HEK293 (cell line): ENCODE results near the gene KLF12.

Source experiments
- CTCF ChIA-PET: fragments of 350-600 bp; formaldehyde crosslinking; extraction: SDS; loops from one replicate; lab custom pipeline; 2021; ENCODE audit warnings: antibody characterized with exemption; lab: Yijun Ruan, JAX
- POLR2A ChIA-PET: fragments of 300-600 bp; formaldehyde crosslinking; extraction: SDS; loops from one replicate; lab custom pipeline; 2020; ENCODE audit warnings: antibody characterized with exemption, inconsistent platforms; lab: Yijun Ruan, JAX
- H3K27ac ChIP-seq: fragments of 200-500 bp; sonication (Bioruptor generic); 2 replicates; pipeline ENCODE4 v1.5.1; 2014; ENCODE audit warnings: low read depth, low read length, control low read depth, inconsistent platforms; ENCODE audit errors: extremely low read depth
- H3K36me3 ChIP-seq, 2 experiments: fragments of 200-500 bp in 1 of 2; sonication (Bioruptor generic) in 1 of 2; 1 replicate in 1 of 2; 2 replicates in 1 of 2; pipeline ENCODE4 v1.5.1; 2014 to 2017; ENCODE audit warnings: inconsistent platforms in 2 of 2, low read length in 2 of 2; ENCODE audit not compliant: control insufficient read depth in 2 of 2, insufficient read depth in 1 of 2
- H3K4me1 ChIP-seq: fragments of 200-500 bp; sonication (Bioruptor generic); 2 replicates; pipeline ENCODE4 v1.5.1; 2014; ENCODE audit warnings: mild to moderate bottlenecking, low read length, inconsistent platforms; ENCODE audit not compliant: control insufficient read depth, insufficient read depth
- H3K4me3 ChIP-seq: 2 replicates; pipeline ENCODE4 v1.5.1; 2011; ENCODE audit warnings: low read depth, mild to moderate bottlenecking, control low read depth, low read length, moderate library complexity
- H3K9me3 ChIP-seq: fragments of 200-500 bp; sonication (Bioruptor generic); 2 replicates; pipeline ENCODE4 v1.5.1; 2014; ENCODE audit warnings: low read depth, low read length, inconsistent platforms; ENCODE audit not compliant: control insufficient read depth, insufficient read depth
- GLI4 ChIP-seq: fragments of 450-650 bp; formaldehyde crosslinking; IDR thresholded peaks from 2 replicates; pipeline ENCODE4 v1.5.1; 2016; ENCODE audit warnings: missing biosample characterization, missing genetic modification characterization
- PATZ1 ChIP-seq: fragments of 450-650 bp; formaldehyde crosslinking; IDR thresholded peaks from 2 replicates; pipeline ENCODE4 v1.5.1; 2016; ENCODE audit warnings: missing biosample characterization, missing genetic modification characterization
- PRDM6 ChIP-seq: fragments of 450-650 bp; formaldehyde crosslinking; IDR thresholded peaks from 2 replicates; pipeline ENCODE4 v1.5.1; 2017; ENCODE audit warnings: missing biosample characterization, missing genetic modification characterization
- SP7 ChIP-seq: fragments of 450-650 bp; formaldehyde crosslinking; IDR thresholded peaks from 2 replicates; pipeline ENCODE4 v1.5.1; 2016; ENCODE audit warnings: missing biosample characterization, missing genetic modification characterization
- YY2 ChIP-seq: fragments of 450-650 bp; formaldehyde crosslinking; IDR thresholded peaks from 2 replicates; pipeline ENCODE4 v1.5.1; 2016; ENCODE audit warnings: missing biosample characterization, missing genetic modification characterization
- ZBTB17 ChIP-seq: fragments of 450-650 bp; formaldehyde crosslinking; IDR thresholded peaks from 2 replicates; pipeline ENCODE4 v1.5.1; 2016; ENCODE audit warnings: missing biosample characterization, missing genetic modification characterization
- ZBTB21 ChIP-seq: fragments of 450-650 bp; formaldehyde crosslinking; IDR thresholded peaks from 2 replicates; pipeline ENCODE4 v1.5.1; 2017; ENCODE audit warnings: missing biosample characterization, missing genetic modification characterization
- ZBTB26 ChIP-seq: fragments of 450-650 bp; formaldehyde crosslinking; optimal IDR thresholded peaks from 2 replicates; pipeline ENCODE3; 2016; ENCODE audit warnings: missing biosample characterization, mild to moderate bottlenecking, missing genetic modification characterization
- ZBTB49 ChIP-seq: fragments of 450-650 bp; formaldehyde crosslinking; IDR thresholded peaks from 2 replicates; pipeline ENCODE4 v1.5.1; 2016; ENCODE audit warnings: missing biosample characterization, missing genetic modification characterization, low read depth
- ZNF132 ChIP-seq: fragments of 450-650 bp; formaldehyde crosslinking; IDR thresholded peaks from 2 replicates; pipeline ENCODE4 v1.5.1; 2017; ENCODE audit warnings: missing biosample characterization, missing genetic modification characterization, borderline replicate concordance
- ZNF169 ChIP-seq: fragments of 450-650 bp; formaldehyde crosslinking; IDR thresholded peaks from 2 replicates; pipeline ENCODE4 v1.5.1; 2016; ENCODE audit warnings: missing biosample characterization, missing genetic modification characterization
- ZNF175 ChIP-seq: fragments of 450-650 bp; formaldehyde crosslinking; IDR thresholded peaks from 2 replicates; pipeline ENCODE4 v1.5.1; 2016; ENCODE audit warnings: missing biosample characterization, missing genetic modification characterization
- ZNF184 ChIP-seq: fragments of 450-650 bp; IDR thresholded peaks from 2 replicates; pipeline ENCODE4 v1.5.1; 2018; ENCODE audit warnings: missing biosample characterization, mild to moderate bottlenecking, missing genetic modification characterization
- ZNF221 ChIP-seq: fragments of 450-650 bp; formaldehyde crosslinking; IDR thresholded peaks from 2 replicates; pipeline ENCODE4 v1.5.1; 2017; ENCODE audit warnings: missing biosample characterization, missing genetic modification characterization, borderline replicate concordance
- ZNF24 ChIP-seq: fragments of 450-650 bp; formaldehyde crosslinking; IDR thresholded peaks from 2 replicates; pipeline ENCODE4 v1.5.1; 2016; ENCODE audit warnings: missing biosample characterization, missing genetic modification characterization
- ZNF274 ChIP-seq, 2 experiments: fragments of 200-500 bp in 1 of 2; fragments of 450-650 bp in 1 of 2; sonication (Bioruptor generic) in 1 of 2; formaldehyde crosslinking in 1 of 2; IDR thresholded peaks; 2 replicates each; pipeline versions ENCODE4 v1.5.1 to v1.6.1; 2014 to 2016; ENCODE audit warnings: borderline replicate concordance in 1 of 2, inconsistent platforms in 1 of 2, low read length in 1 of 2, missing biosample characterization in 1 of 2, missing genetic modification characterization in 1 of 2
- ZNF302 ChIP-seq: fragments of 450-650 bp; formaldehyde crosslinking; IDR thresholded peaks from 2 replicates; pipeline ENCODE4 v1.5.1; 2016; ENCODE audit warnings: missing biosample characterization, missing genetic modification characterization, low read depth
- ZNF341 ChIP-seq: fragments of 450-650 bp; formaldehyde crosslinking; IDR thresholded peaks from 2 replicates; pipeline ENCODE4; 2016; ENCODE audit warnings: low read depth, missing biosample characterization, missing genetic modification characterization
- ZNF350 ChIP-seq: fragments of 450-650 bp; formaldehyde crosslinking; IDR thresholded peaks from 2 replicates; pipeline ENCODE4 v1.5.0; 2017; ENCODE audit warnings: missing biosample characterization, mild to moderate bottlenecking, missing genetic modification characterization
- ZNF433 ChIP-seq: fragments of 450-650 bp; formaldehyde crosslinking; IDR thresholded peaks from 2 replicates; pipeline ENCODE4 v1.5.1; 2016; ENCODE audit warnings: missing biosample characterization, missing genetic modification characterization, low read depth
- ZNF530 ChIP-seq: fragments of 450-650 bp; formaldehyde crosslinking; IDR thresholded peaks from 2 replicates; pipeline ENCODE4 v1.5.1; 2016; ENCODE audit warnings: low read depth, missing biosample characterization, missing genetic modification characterization
- ZNF560 ChIP-seq: fragments of 450-650 bp; formaldehyde crosslinking; IDR thresholded peaks from 2 replicates; pipeline ENCODE4 v1.5.1; 2017; ENCODE audit warnings: missing biosample characterization, missing genetic modification characterization, borderline replicate concordance
- ZNF621 ChIP-seq: fragments of 450-650 bp; formaldehyde crosslinking; IDR thresholded peaks from 2 replicates; pipeline ENCODE4 v1.5.1; 2017; ENCODE audit warnings: missing biosample characterization, missing genetic modification characterization
- ZNF664 ChIP-seq: fragments of 450-650 bp; formaldehyde crosslinking; IDR thresholded peaks from 2 replicates; pipeline ENCODE4 v1.5.1; 2016; ENCODE audit warnings: missing biosample characterization, missing genetic modification characterization
- ZNF677 ChIP-seq: fragments of 450-650 bp; IDR thresholded peaks from 2 replicates; pipeline ENCODE4 v1.5.0; 2018; ENCODE audit warnings: missing biosample characterization, mild to moderate bottlenecking, missing genetic modification characterization, moderate library complexity
- ZNF701 ChIP-seq: fragments of 450-650 bp; formaldehyde crosslinking; IDR thresholded peaks from 2 replicates; pipeline ENCODE4 v1.5.1; 2016; ENCODE audit warnings: missing biosample characterization, missing genetic modification characterization
- ZNF792 ChIP-seq: fragments of 450-650 bp; formaldehyde crosslinking; IDR thresholded peaks from 2 replicates; pipeline ENCODE4 v1.5.1; 2016; ENCODE audit warnings: missing biosample characterization, missing genetic modification characterization
- ZSCAN5A ChIP-seq: fragments of 450-650 bp; formaldehyde crosslinking; IDR thresholded peaks from 2 replicates; pipeline ENCODE4 v1.5.1; 2016; ENCODE audit warnings: missing biosample characterization, missing genetic modification characterization

The KLF12 gene

GRCh38 chr13:74173822-74174221 is 39.6 kb upstream of the KLF12 start:
- ChIA-PET POLR2A (no interaction called here), CTCF (interaction anchor here (0.6 to 0.7 kb wide), 2 partner anchors 14 to 160 kb away, joined by 4 read pairs; no protein-coding TSS in a partner anchor)
- TF ChIP-seq ZNF560 (no peak), PATZ1 (tag by site-specific recombination) (no peak), YY2 (tag by site-specific recombination) (no peak), ZBTB17 (tag by site-specific recombination) (no peak), ZNF132 (tag by site-specific recombination) (no peak), ZNF274 (IDR thresholded peaks at IDR 0.05; ENCODE audit: low read length) (no peak), ZNF274 (tag by site-specific recombination; IDR thresholded peaks at IDR 0.05; ENCODE audit: borderline replicate concordance) (no peak), ZNF175 (tag by site-specific recombination) (no peak), ZNF792 (tag by site-specific recombination) (no peak), ZNF530 (tag by site-specific recombination) (no peak), ZNF221 (no peak), ZNF184 (no peak), ZNF350 (tag by site-specific recombination) (no peak), ZNF433 (tag by site-specific recombination) (no peak), ZNF701 (no peak), ZNF621 (tag by site-specific recombination) (no peak), PRDM6 (tag by site-specific recombination) (no peak), ZNF24 (no peak), ZBTB49 (no peak), ZSCAN5A (no peak)

GRCh38 chr13:74171641-74172040 is 37.4 kb upstream of the KLF12 start:
- H3K27ac ChIP-seq: no peak overlapping the region
- POLR2A ChIA-PET: no interaction called here
- no peak overlapping the region for H3K4me3 ChIP-seq
- no peaks in the 10 kb centered on the region for H3K9me3 ChIP-seq
- CTCF ChIA-PET: interaction anchor here (1.2 kb wide), 1 partner anchor 115 kb away, joined by 3 read pairs; no protein-coding TSS in a partner anchor
- H3K36me3 ChIP-seq: no peaks in the 10 kb centered on the region
- H3K4me1 ChIP-seq: no peaks in the 10 kb centered on the region
- TF ChIP-seq SP7 (no peak), ZBTB26 (no peak), ZNF175 (tag by site-specific recombination) (no peak), ZNF341 (no peak), ZNF677 (tag by site-specific recombination) (no peak), ZNF169 (tag by site-specific recombination) (no peak), ZBTB21 (tag by site-specific recombination) (no peak), GLI4 (tag by site-specific recombination) (no peak), ZNF664 (tag by site-specific recombination) (no peak), ZNF302 (tag by site-specific recombination) (no peak)

More at GRCh38 chr13:74173822-74174221, 39.6 kb upstream of the KLF12 start:
- Histone ChIP-seq H3K27ac (no peak overlapping the region), H3K4me3 (no peak overlapping the region), H3K9me3 (no peaks in the 10 kb centered on the region), H3K4me1 (no peaks in the 10 kb centered on the region), H3K36me3 (no peaks in the 10 kb centered on the region)
